Measurements from ENCODE around the gene SGCA.

DNA sequence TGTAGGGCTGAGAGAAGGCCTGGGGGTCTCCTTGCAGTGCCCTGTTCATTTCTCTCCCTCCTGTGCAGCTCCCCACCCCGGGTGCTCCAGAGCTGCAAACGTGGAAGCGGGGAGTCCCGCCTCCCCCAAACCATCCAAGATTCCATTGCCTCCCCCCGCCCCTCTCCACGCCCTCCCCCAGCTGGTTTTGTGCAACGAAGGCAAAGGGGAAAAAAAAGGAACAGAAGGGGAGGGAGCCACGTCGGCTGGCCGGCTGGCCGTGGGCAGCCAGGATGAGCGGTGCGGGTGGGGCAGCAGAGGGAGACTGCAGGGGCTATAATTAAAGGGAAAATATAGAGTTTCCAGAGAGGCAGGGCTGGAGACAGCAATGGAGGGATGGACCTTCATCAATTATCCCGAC is 37.3 kb downstream of the SGCA start:
- TF ChIP-seq, protein P1, sequence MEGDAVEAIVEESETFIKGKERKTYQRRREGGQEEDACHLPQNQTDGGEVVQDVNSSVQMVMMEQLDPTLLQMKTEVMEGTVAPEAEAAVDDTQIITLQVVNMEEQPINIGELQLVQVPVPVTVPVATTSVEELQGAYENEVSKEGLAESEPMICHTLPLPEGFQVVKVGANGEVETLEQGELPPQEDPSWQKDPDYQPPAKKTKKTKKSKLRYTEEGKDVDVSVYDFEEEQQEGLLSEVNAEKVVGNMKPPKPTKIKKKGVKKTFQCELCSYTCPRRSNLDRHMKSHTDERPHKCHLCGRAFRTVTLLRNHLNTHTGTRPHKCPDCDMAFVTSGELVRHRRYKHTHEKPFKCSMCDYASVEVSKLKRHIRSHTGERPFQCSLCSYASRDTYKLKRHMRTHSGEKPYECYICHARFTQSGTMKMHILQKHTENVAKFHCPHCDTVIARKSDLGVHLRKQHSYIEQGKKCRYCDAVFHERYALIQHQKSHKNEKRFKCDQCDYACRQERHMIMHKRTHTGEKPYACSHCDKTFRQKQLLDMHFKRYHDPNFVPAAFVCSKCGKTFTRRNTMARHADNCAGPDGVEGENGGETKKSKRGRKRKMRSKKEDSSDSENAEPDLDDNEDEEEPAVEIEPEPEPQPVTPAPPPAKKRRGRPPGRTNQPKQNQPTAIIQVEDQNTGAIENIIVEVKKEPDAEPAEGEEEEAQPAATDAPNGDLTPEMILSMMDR (IDR thresholded peaks at IDR 0.05; ENCODE audit: low read length): no peak
- no peak for TF ChIP-seq EZH2 (optimal IDR thresholded peaks at IDR 0.05; ENCODE audit: low read depth, low read length)
- TF ChIP-seq EZH2phosphoT487 (IDR thresholded peaks at IDR 0.05; ENCODE audit: low read length): no peak

Data from MM.1S (cell line).